ENCODE measurements around the gene TSPEAR. TPM values are rescaled to one million over a fixed set of nuclear protein-coding genes. Genes with fewer than 3 reads are reported as not detected.
A peak's percentile ranks its signal among the peaks of the same experiment; 100 is the strongest.

The TSPEAR gene
- total RNA-seq, 1 experiment from 2014 or later, result 2.1 TPM

- no peak for TF ChIP-seq USF1 (CRISPR knock-in tag; IDR thresholded peaks at IDR 0.05)
- TF ChIP-seq ATF3 (CRISPR knock-in tag; conservative IDR thresholded peaks at IDR 0.05), result no peak
These were observed 185.8 kb downstream of the TSPEAR start (continued) for GRCh38 chr21:44525391-44526095.

GRCh38 chr21:44524414-44525371, 186.7 kb downstream of the TSPEAR start:
- Mint-ChIP-seq H3K4me1 (no peaks in the 10 kb centered on the region), H3K27ac (no peak overlapping the region), H3K9me3 (no peaks in the 10 kb centered on the region), H3K4me3 (no peak overlapping the region), H3K36me3 (no peaks in the 10 kb centered on the region), H3K27me3 (ENCODE audit: low read depth) (no peaks in the 10 kb centered on the region)
- TF ChIP-seq SOX15 (CRISPR knock-in tag; IDR thresholded peaks at IDR 0.05) (peak; percentile 13; the same call in 1 of the 2 replicates), ZNF396 (CRISPR knock-in tag; IDR thresholded peaks at IDR 0.05; ENCODE audit: borderline replicate concordance) (no peak)
- ChIA-PET CTCF (no interaction called here), POLR2A (interaction anchor here (0.7 kb wide), 1 partner anchor 31 kb away, joined by 3 read pairs; no protein-coding TSS in a partner anchor)
- no peak for ATAC-seq
- DNase-seq (ENCODE audit: low spot score), result no peak

GRCh38 chr21:44523567-44524413, 187.6 kb downstream of the TSPEAR start:
- no peaks in the 10 kb centered on the region for H3K9me3 Mint-ChIP-seq
- no peaks in the 10 kb centered on the region for H3K36me3 Mint-ChIP-seq
- DNase-seq (ENCODE audit: low spot score) (no peak), ATAC-seq (no peak)
- POLR2A ChIA-PET, result no interaction called here
- no peak overlapping the region for H3K4me3 Mint-ChIP-seq
- TF ChIP-seq ELF4 (CRISPR knock-in tag; IDR thresholded peaks at IDR 0.05; ENCODE audit: low read depth) (no peak), RORB (CRISPR knock-in tag; IDR thresholded peaks at IDR 0.05) (no peak), ETV6 (CRISPR knock-in tag; IDR thresholded peaks at IDR 0.05) (no peak)
- CTCF ChIA-PET, result no interaction called here
- no peaks in the 10 kb centered on the region for H3K27me3 Mint-ChIP-seq (ENCODE audit: low read depth)
- H3K27ac Mint-ChIP-seq, result no peak overlapping the region
- no peaks in the 10 kb centered on the region for H3K4me1 Mint-ChIP-seq

- ATAC-seq (no peak), DNase-seq (ENCODE audit: low spot score) (no peak)
- Mint-ChIP-seq H3K4me1 (0 out of 2 replicates have a peak, but pooled peaks cover 2% of the 10 kb centered on the region), H3K4me3 (no peak overlapping the region), H3K27me3 (ENCODE audit: low read depth) (no peaks in the 10 kb centered on the region; the same call in 1 of the 2 replicates), H3K9me3 (peaks cover 4% of the 10 kb centered on the region), H3K36me3 (no peaks in the 10 kb centered on the region), H3K27ac (no peak overlapping the region)
- POLR2A ChIA-PET, result no interaction called here
- CTCF ChIA-PET, result interaction anchor here (1.0 to 3.7 kb wide), 3 partner anchors 12 to 271 kb away, joined by 3 to 21 read pairs (median 4); no protein-coding TSS in a partner anchor
- no peak for TF ChIP-seq CDX4 (CRISPR knock-in tag; IDR thresholded peaks at IDR 0.05; ENCODE audit: borderline replicate concordance)
- TF ChIP-seq MXD4 (CRISPR knock-in tag; IDR thresholded peaks at IDR 0.05; ENCODE audit: borderline replicate concordance), result no peak
- TF ChIP-seq FOXP1 (CRISPR knock-in tag; IDR thresholded peaks at IDR 0.05; ENCODE audit: borderline replicate concordance), result no peak
- TF ChIP-seq ZNF317 (CRISPR knock-in tag; IDR thresholded peaks at IDR 0.05; ENCODE audit: borderline replicate concordance, low read depth), result no peak
- TF ChIP-seq STAT6 (CRISPR knock-in tag; conservative IDR thresholded peaks at IDR 0.05; ENCODE audit: low read depth), result no peak
These were observed 188.6 kb downstream of the TSPEAR start for GRCh38 chr21:44522753-44523204.
